Tibial nerve (tissue), 4 donors: ENCODE measurements around the gene LILRB3. TPM values are rescaled to one million over a fixed set of nuclear protein-coding genes. Genes with fewer than 3 reads are reported as not detected.
"Not testable (repeated sequence)": the region's sequence is repeated elsewhere in the genome, so short reads cannot be mapped to it uniquely, and the experiment has no call there.

Experiments
- DNase-seq, 2 donors: peaks; one replicate each; pipeline ENCODE4 v3.0.0-alpha.2; 2019; ENCODE audit warnings: low spot score in 2 of 2
- H3K27ac ChIP-seq, 4 donors: fragments of 200-600 bp; sonication (generic) in 3 of 4; one replicate each; pipeline ENCODE4 v1.5.1; 2017 to 2019; ENCODE audit warnings: mild to moderate bottlenecking in 1 of 4
- H3K27me3 ChIP-seq, 2 donors: fragments of 200-600 bp; sonication (generic) in 1 of 2; one replicate each; pipeline versions ENCODE4 v1.5.1 to v1.6.0; 2017 to 2019
- H3K36me3 ChIP-seq, 3 donors: fragments of 200-600 bp; sonication (generic); one replicate each; pipeline ENCODE4 v1.5.1; 2018 to 2019
- H3K4me1 ChIP-seq, 4 donors: fragments of 200-600 bp; sonication (generic) in 3 of 4; one replicate each; pipeline ENCODE4 v1.5.1; 2017 to 2019
- H3K4me3 ChIP-seq, 4 donors: fragments of 200-600 bp; sonication (generic) in 3 of 4; one replicate each; pipeline ENCODE4 v1.5.1; 2017 to 2019; ENCODE audit warnings: mild to moderate bottlenecking in 1 of 4, moderate library complexity in 1 of 4
- H3K9me3 ChIP-seq, 4 donors: fragments of 200-600 bp; sonication (generic) in 3 of 4; one replicate each; pipeline ENCODE4 v1.5.1; 2017 to 2019
- EP300 ChIP-seq, 2 donors: sonication (generic); formaldehyde crosslinking; IDR thresholded peaks; one replicate each; pipeline ENCODE4 v1.6.1; 2017; ENCODE audit warnings: antibody characterized with exemption in 2 of 2, mild to moderate bottlenecking in 1 of 2
- POLR2A ChIP-seq, 2 donors: fragments of 450-650 bp; IDR thresholded peaks; one replicate each; pipeline ENCODE4 v1.6.1; 2017; ENCODE audit warnings: antibody characterized with exemption in 2 of 2, mild to moderate bottlenecking in 2 of 2, moderate library complexity in 2 of 2
- WGBS, 2 donors: methylation state at CpG; one replicate each; pipeline ENCODE4 v1.1.5; 2018; 5-methylcytosine and 5-hydroxymethylcytosine counted together
- total RNA-seq, 4 donors: library from RNA; depleted of rRNA; stranded (reverse); fragments of >200 nt; gene quantifications; one replicate each; pipeline ENCODE4 v1.1.0, GENCODE V29; 2016
- TF ChIP-seq, protein P1 (sequence below), 5 experiments: fragments of 200-600 bp in 3 of 5; fragments of 450-650 bp in 2 of 5; sonication (generic) in 3 of 5; IDR thresholded peaks; one replicate each; pipeline ENCODE4 v1.5.1; 2016 to 2019; ENCODE audit warnings: antibody characterized with exemption in 5 of 5, mild to moderate bottlenecking in 3 of 5, moderate library complexity in 2 of 5

LILRB3 gene
- total RNA-seq, 4 donors from 2014 or later: 4.4 to 98.1 (median 16.5) TPM

DNA sequence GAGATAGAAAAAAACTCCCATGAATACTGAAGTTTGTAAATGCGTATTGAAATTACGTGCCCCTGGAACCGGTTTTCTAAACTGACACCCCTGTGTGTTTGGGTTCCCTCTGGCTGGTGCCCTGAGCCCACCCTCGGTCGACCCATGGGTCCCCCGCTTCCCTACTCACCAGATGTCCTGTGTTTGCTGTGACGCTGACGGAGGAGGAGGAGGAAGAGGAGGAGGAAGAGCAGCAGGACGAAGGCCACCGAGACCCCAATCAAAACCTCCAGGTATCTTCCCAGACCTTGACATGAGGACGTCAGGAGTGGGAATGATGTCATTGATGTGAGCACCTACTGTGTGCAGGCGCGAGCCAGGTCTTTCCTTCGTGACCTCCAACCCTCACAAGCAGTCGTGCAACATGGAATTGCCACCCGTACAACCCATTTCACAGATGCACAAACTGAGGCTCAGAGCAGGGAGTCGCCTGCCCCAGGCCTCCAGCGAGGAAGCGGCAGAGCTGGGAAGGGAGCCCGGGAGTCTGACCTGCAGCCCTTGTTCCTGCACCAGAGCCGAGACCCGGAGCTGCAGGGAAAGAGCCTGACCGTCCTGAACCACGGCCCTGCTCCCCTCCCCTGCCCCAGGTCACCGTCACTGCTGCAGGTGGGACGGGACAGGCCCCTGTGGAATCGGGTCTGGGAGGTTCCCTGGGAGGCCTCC, 3.7 kb downstream of the LILRB3 start:
- Histone ChIP-seq H3K4me3 (no peak overlapping the region), H3K9me3 (no peaks in the 10 kb centered on the region), H3K36me3 (peaks cover 0 to 14% (median 0%) of the 10 kb centered on the region in 3 donors), H3K27me3 (peaks cover 0 to 13% of the 10 kb centered on the region in 2 donors), H3K27ac (no peak overlapping the region), H3K4me1 (no peaks in the 10 kb centered on the region)
- TF ChIP-seq EP300 (IDR thresholded peaks at IDR 0.05): no peak
- no peak for TF ChIP-seq POLR2A (IDR thresholded peaks at IDR 0.05)
- TF ChIP-seq, protein P1, sequence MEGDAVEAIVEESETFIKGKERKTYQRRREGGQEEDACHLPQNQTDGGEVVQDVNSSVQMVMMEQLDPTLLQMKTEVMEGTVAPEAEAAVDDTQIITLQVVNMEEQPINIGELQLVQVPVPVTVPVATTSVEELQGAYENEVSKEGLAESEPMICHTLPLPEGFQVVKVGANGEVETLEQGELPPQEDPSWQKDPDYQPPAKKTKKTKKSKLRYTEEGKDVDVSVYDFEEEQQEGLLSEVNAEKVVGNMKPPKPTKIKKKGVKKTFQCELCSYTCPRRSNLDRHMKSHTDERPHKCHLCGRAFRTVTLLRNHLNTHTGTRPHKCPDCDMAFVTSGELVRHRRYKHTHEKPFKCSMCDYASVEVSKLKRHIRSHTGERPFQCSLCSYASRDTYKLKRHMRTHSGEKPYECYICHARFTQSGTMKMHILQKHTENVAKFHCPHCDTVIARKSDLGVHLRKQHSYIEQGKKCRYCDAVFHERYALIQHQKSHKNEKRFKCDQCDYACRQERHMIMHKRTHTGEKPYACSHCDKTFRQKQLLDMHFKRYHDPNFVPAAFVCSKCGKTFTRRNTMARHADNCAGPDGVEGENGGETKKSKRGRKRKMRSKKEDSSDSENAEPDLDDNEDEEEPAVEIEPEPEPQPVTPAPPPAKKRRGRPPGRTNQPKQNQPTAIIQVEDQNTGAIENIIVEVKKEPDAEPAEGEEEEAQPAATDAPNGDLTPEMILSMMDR (IDR thresholded peaks at IDR 0.05): no peak
- WGBS, 2 donors: 88 to 92% methylated on average over 17 of the region's 27 CpGs
- DNase-seq: no peak

DNA sequence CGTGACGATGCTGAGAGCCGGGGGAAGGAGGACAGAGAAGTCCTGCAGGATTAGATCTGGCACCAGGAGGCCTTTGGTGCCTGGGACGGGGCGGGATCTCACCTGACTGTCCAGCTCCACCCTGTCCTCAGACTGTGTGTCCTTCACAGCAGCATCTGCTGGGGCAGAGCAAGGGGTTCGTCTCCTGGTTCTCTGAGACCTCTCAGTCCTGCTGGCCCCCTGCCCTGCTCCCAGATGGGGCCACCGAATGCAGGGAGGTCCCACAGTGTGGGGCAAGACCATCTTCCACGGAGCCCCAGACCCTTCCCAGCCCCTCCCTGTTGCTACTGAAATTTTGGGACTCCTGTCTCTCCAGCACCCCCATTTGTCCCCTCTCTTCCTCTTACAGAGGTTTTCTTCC, 4.5 kb downstream of the LILRB3 start:
- peaks cover 0 to 14% (median 0%) of the 10 kb centered on the region in 3 donors for H3K36me3 ChIP-seq
- no peak overlapping the region for H3K4me3 ChIP-seq
- H3K27me3 ChIP-seq: peaks cover 0 to 13% of the 10 kb centered on the region in 2 donors
- H3K4me1 ChIP-seq: no peaks in the 10 kb centered on the region
- 68 to 74% methylated on average over 8 of the region's 8 CpGs for WGBS, 2 donors
- TF ChIP-seq EP300 (IDR thresholded peaks at IDR 0.05): no peak
- no peak for TF ChIP-seq POLR2A (IDR thresholded peaks at IDR 0.05)
- TF ChIP-seq, protein P1 (IDR thresholded peaks at IDR 0.05): no peak
- no peaks in the 10 kb centered on the region for H3K9me3 ChIP-seq
- DNase-seq: no peak
- no peak overlapping the region for H3K27ac ChIP-seq

DNA sequence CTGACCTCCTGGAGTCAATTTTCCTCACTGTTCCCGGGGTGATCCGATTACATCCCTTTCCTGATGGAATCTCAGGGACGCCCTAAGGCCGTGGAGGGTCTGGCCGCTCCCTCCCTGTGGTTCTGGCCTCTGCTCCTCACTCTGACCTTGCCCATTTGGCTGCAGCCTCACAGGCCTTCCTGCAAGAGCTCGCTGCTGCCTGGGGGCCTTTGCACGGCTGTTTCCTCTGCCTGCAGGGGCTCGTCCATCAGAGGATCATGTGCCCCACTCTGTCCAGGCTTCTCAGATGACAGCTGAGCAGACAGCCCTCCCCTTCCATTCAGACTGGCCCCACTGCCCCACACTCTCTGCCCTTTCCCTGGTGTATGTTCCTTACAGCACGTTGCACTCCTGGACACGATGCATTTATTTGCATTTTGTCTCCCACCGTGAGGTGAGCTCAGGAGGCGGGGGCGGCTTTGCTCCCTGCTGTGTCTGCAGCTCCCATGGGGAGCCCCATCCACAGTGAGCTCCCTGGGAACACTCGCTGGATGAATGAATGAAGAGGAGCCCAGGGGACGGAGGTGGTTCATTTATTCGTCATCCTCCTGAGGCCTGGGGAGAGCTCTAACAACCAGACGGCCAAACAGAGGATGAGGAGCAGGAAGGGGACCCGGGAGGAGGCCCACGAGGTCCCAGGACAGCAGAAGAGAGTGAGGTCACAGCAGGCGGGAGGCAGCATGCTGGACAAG, 5.1 kb downstream of the LILRB3 start:
- DNase-seq, H3K27ac ChIP-seq, H3K9me3 ChIP-seq, H3K27me3 ChIP-seq, H3K4me1 ChIP-seq, H3K4me3 ChIP-seq: not testable (repeated sequence)
- 53% methylated on average over 15 to 17 of the region's 20 CpGs for WGBS, 2 donors
- H3K36me3 ChIP-seq: peaks cover 0 to 14% (median 0%) of the 10 kb centered on the region in 3 donors

DNA sequence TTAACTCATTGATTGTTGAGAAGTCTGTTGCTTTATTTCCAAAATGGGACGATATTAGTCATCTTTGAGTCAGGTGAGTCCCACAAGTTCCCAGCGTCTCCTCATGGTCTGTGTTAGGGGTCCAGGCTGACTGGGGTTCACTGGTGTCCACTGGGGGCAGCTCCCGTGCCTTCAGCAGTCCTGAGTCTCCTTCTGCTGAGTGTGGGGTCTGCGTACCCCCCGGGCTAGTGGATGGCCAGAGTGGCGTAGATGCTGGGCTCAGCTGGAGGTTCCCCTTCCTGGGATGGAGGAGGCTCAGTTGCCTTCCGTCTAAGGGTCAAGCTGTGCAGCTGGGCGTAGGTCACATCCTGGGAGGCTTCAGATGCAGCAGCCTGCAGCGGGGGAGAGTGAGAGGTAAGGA, 5.9 kb downstream of the LILRB3 start:
- WGBS, 2 donors: 74% methylated on average over 6 to 9 of the region's 9 CpGs
- DNase-seq: no peak
- TF ChIP-seq, protein P1 (IDR thresholded peaks at IDR 0.05): no peak
- TF ChIP-seq POLR2A (IDR thresholded peaks at IDR 0.05): no peak
- no peak for TF ChIP-seq EP300 (IDR thresholded peaks at IDR 0.05)

DNA sequence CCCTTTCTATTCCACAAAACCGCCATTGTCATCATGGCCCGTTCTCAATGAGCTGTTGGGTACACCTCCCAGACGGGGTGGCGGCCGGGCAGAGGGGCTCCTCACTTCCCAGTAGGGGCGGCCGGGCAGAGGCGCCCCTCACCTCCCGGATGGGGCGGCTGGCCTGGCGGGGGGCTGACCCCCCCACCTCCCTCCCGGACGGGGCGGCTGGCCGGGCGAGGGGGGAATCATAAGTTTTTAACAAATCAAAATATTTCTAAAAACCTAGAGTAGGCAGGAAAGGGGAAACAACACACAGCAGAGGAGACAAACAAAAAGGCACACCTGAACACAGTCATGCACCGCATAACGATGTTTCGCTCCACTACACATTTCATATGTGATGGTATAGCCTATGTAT, 8.1 kb downstream of the LILRB3 start:
- not testable (repeated sequence) for H3K4me1 ChIP-seq, H3K27me3 ChIP-seq, H3K4me3 ChIP-seq, H3K9me3 ChIP-seq, H3K27ac ChIP-seq, DNase-seq
- peaks cover 0 to 18% (median 0%) of the 10 kb centered on the region in 3 donors for H3K36me3 ChIP-seq
- 96 to 97% methylated on average over 9 to 16 of the region's 19 CpGs for WGBS, 2 donors

More for the DNA sequence above, 5.9 kb downstream of the LILRB3 start:
- H3K36me3 ChIP-seq: peaks cover 0 to 14% (median 0%) of the 10 kb centered on the region in 3 donors
- no peak overlapping the region for H3K27ac ChIP-seq
- no peak overlapping the region for H3K4me3 ChIP-seq
- peaks cover 0 to 1% of the 10 kb centered on the region in 2 donors for H3K27me3 ChIP-seq
- H3K4me1 ChIP-seq: no peaks in the 10 kb centered on the region
- no peaks in the 10 kb centered on the region for H3K9me3 ChIP-seq

DNA sequence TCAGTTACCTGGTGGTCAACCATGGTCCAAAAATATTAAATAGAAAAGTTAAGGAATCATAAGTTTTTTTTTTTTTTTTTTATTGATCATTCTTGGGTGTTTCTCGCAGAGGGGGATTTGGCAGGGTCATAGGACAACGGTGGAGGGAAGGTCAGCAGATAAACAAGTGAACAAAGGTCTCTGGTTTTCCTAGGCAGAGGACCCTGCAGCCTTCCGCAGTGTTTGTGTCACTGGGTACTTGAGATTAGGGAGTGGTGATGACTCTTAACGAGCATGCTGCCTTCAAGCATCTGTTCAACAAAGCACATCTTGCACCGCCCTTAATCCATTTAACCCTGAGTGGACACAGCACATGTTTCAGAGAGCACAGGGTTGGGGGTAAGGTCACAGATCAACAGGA, 8.6 kb downstream of the LILRB3 start:
- not testable (repeated sequence) for DNase-seq, H3K9me3 ChIP-seq, H3K4me3 ChIP-seq, H3K27me3 ChIP-seq, H3K27ac ChIP-seq
- Histone ChIP-seq H3K36me3 (peaks cover 0 to 13% (median 0%) of the 10 kb centered on the region in 3 donors), H3K4me1 (peaks cover 0 to 14% (median 13%) of the 10 kb centered on the region in 4 donors)
- 52 to 57% methylated on average over 4 to 5 of the region's 5 CpGs for WGBS, 2 donors
